DOHH2 (cell line): ENCODE measurements around the gene WWOX.

ENCODE experiments used
- H3F3A ChIP-seq: fragments of 200-600 bp; sonication (generic), shearing (Covaris generic); 2 replicates; pipeline ENCODE4 v1.6.0; 2016; ENCODE audit warnings: antibody characterized with exemption, mild to moderate bottlenecking; ENCODE audit not compliant: control insufficient read depth, insufficient read depth
- H3K27ac ChIP-seq: fragments of 200-600 bp; sonication (generic); 2 replicates; pipeline ENCODE4 v1.5.1; 2014; ENCODE audit warnings: low read depth, mild to moderate bottlenecking, low read length, moderate library complexity
- H3K27me3 ChIP-seq: fragments of 200-600 bp; sonication (generic); 2 replicates; pipeline ENCODE4 v1.6.1; 2014; ENCODE audit warnings: mild to moderate bottlenecking, low read length, mixed read lengths; ENCODE audit not compliant: control insufficient read depth
- H3K36me3 ChIP-seq: fragments of 200-600 bp; sonication (generic); 2 replicates; pipeline ENCODE4 v1.6.1; 2014; ENCODE audit warnings: mild to moderate bottlenecking, low read length, moderate library complexity, mixed read lengths; ENCODE audit not compliant: control insufficient read depth
- H3K4me1 ChIP-seq: fragments of 200-600 bp; sonication (generic); 2 replicates; pipeline ENCODE4 v1.6.1; 2014; ENCODE audit warnings: mild to moderate bottlenecking, low read length, mixed read lengths; ENCODE audit not compliant: control insufficient read depth
- H3K4me2 ChIP-seq: fragments of 200-600 bp; sonication (generic); 2 replicates; pipeline ENCODE4 v1.6.0; 2014; ENCODE audit warnings: mild to moderate bottlenecking, low read length, moderate library complexity
- H3K4me3 ChIP-seq: fragments of 200-600 bp; sonication (generic); 2 replicates; pipeline ENCODE4 v1.5.1; 2014; ENCODE audit warnings: mild to moderate bottlenecking, low read length, mixed read lengths
- H3K79me2 ChIP-seq: fragments of 200-600 bp; sonication (generic); 2 replicates; pipeline ENCODE4 v1.6.1; 2014; ENCODE audit warnings: mild to moderate bottlenecking, low read length, mixed read lengths; ENCODE audit not compliant: control insufficient read depth
- H3K9me2 ChIP-seq: fragments of 200-600 bp; sonication (generic); replicated peaks from 2 replicates; pipeline ENCODE4 v1.6.1; 2014; ENCODE audit warnings: mild to moderate bottlenecking, low read length, mixed read lengths; ENCODE audit not compliant: control insufficient read depth
- H3K9me3 ChIP-seq: fragments of 200-600 bp; sonication (generic); 2 replicates; pipeline ENCODE4 v1.6.1; 2014; ENCODE audit warnings: antibody characterized with exemption, low read length, mixed read lengths; ENCODE audit not compliant: control insufficient read depth, insufficient read depth
- H4K20me1 ChIP-seq: fragments of 200-600 bp; sonication (generic); 2 replicates; pipeline ENCODE4 v1.6.0; 2014; ENCODE audit warnings: low read depth, mild to moderate bottlenecking, antibody characterized with exemption, low read length, moderate library complexity; ENCODE audit not compliant: control insufficient read depth, insufficient read depth
- EZH2phosphoT487 ChIP-seq: fragments of 200-600 bp; sonication (generic); IDR thresholded peaks from 2 replicates; pipeline ENCODE4 v1.6.1; 2017; ENCODE audit warnings: borderline replicate concordance, mild to moderate bottlenecking, antibody characterized with exemption, low read length, moderate library complexity, mixed read lengths
- TF ChIP-seq, protein P1 (sequence below): fragments of 200-600 bp; sonication (generic); IDR thresholded peaks from one replicate; pipeline ENCODE4 v1.5.1; 2014; ENCODE audit warnings: antibody characterized with exemption, mild to moderate bottlenecking, low read depth, low read length; ENCODE audit not compliant: poor library complexity, severe bottlenecking

WWOX gene

DNA sequence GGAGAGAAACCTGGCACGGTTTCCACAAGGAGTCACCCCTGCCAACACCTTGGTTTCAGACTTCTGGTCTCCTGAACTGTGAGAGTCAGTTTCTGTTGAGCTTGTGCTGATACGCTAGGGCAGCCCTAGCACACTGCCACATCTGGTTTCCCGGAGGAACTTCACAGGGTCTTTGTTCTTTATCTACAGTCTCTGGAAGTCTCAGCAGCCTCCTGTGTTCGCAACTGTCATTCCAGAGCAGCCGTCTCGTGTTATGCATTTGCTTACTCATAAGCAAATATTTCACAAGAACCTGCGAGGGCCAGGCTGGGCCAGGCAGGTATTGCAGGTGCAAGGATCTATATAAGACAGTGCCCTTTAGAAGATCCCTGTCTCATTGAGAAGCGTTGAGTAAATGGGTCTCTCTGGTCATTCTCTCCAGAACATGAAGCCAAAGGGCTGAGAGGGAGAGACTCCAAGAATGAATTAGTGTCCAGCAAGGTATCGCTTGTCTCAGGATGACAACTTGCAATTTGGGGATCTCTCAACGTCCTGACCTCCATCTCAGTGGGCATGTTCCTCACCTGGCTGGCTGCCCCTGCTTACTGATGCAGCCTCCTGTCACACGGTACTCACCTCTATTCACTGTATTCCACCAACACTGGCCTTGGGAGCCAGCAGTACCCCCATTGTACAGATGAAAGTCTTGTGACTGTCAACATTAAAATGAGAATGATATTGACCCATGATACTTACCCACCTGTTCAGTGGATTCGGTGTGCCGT lies 141.2 kb downstream of the WWOX start:
- no peak overlapping the region for H3K4me3 ChIP-seq
- no peaks in the 10 kb centered on the region for H3F3A ChIP-seq
- H3K27ac ChIP-seq = no peak overlapping the region
- no peaks in the 10 kb centered on the region for H3K9me3 ChIP-seq
- H4K20me1 ChIP-seq = no peaks in the 10 kb centered on the region
- no peaks in the 10 kb centered on the region for H3K9me2 ChIP-seq
- H3K4me1 ChIP-seq = no peaks in the 10 kb centered on the region; the same call in 1 of the 2 replicates
- TF ChIP-seq, protein P1, sequence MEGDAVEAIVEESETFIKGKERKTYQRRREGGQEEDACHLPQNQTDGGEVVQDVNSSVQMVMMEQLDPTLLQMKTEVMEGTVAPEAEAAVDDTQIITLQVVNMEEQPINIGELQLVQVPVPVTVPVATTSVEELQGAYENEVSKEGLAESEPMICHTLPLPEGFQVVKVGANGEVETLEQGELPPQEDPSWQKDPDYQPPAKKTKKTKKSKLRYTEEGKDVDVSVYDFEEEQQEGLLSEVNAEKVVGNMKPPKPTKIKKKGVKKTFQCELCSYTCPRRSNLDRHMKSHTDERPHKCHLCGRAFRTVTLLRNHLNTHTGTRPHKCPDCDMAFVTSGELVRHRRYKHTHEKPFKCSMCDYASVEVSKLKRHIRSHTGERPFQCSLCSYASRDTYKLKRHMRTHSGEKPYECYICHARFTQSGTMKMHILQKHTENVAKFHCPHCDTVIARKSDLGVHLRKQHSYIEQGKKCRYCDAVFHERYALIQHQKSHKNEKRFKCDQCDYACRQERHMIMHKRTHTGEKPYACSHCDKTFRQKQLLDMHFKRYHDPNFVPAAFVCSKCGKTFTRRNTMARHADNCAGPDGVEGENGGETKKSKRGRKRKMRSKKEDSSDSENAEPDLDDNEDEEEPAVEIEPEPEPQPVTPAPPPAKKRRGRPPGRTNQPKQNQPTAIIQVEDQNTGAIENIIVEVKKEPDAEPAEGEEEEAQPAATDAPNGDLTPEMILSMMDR = no peak
- TF ChIP-seq EZH2phosphoT487 = no peak
- H3K36me3 ChIP-seq = no peaks in the 10 kb centered on the region
- no peaks in the 10 kb centered on the region for H3K27me3 ChIP-seq
- H3K4me2 ChIP-seq = no peak overlapping the region
- no peaks in the 10 kb centered on the region for H3K79me2 ChIP-seq

DNA sequence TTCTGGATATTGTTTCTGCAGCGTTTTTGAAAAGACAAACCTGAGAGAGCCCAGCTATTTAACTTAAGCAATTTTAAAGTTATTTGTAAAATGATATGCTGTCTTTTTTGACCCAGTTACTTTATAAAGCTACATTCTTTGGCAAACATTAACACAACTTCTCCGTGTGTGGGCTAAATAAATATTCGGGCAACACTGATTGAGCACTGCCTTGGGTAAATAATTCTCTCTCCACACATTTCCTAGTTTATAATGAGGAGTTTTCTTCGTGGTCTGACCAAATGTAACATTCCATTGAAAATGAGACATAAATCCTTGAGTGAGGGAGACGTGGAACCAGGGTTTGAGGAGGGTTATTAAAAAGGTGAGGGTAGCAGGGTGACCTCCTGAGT lies 142.8 kb downstream of the WWOX start:
- Histone ChIP-seq H3K4me2 (no peak overlapping the region), H3K4me1 (no peaks in the 10 kb centered on the region), H3K9me2 (no peaks in the 10 kb centered on the region), H3K27ac (no peak overlapping the region), H3K4me3 (no peak overlapping the region), H3K36me3 (no peaks in the 10 kb centered on the region), H3K79me2 (no peaks in the 10 kb centered on the region), H4K20me1 (no peaks in the 10 kb centered on the region), H3K27me3 (no peaks in the 10 kb centered on the region), H3K9me3 (no peaks in the 10 kb centered on the region), H3F3A (no peaks in the 10 kb centered on the region)
- TF ChIP-seq, protein P1 = no peak
- TF ChIP-seq EZH2phosphoT487 = no peak

DNA sequence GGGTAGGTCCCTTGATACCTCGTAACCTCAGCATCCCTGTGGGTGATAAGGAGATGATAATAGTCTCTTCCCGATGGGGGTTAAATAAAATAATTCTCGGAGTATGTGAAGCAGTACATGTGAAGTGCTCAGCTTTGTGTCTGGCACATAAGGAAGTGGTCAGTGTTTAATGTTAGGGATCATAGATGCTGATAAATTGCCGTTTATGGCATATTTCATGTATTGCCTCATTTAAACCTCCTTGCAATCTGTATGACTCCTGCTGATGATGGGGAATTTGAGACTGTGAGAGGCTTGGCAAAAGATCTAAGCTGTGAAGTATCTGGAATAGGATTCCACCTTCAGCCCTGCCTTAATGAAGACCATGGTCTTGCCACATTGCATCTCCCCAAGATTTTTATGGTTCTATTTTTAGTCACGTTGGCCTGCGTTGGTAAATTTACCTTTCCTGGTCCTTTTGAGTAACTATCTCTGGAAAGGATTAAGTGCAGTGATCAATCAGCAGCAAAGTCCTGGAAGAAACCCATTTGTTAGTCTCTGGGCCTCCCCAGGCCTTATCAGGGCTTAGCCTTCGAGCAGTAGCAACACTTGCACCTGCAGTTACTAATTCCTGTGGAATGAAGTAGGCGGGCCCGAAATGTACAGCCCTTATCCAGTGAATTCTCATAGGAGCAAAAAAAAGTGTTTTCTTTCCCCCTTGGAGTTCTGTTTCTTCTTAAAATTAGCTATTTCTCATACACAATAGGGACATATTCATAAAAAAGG lies 144.9 kb downstream of the WWOX start:
- Histone ChIP-seq H3K9me3 (no peaks in the 10 kb centered on the region), H3K4me2 (no peak overlapping the region), H3F3A (no peaks in the 10 kb centered on the region), H3K9me2 (no peaks in the 10 kb centered on the region), H3K79me2 (no peaks in the 10 kb centered on the region), H3K4me1 (no peaks in the 10 kb centered on the region), H3K27me3 (no peaks in the 10 kb centered on the region), H3K4me3 (no peak overlapping the region), H3K36me3 (no peaks in the 10 kb centered on the region), H3K27ac (no peak overlapping the region), H4K20me1 (no peaks in the 10 kb centered on the region)
- TF ChIP-seq, protein P1 = no peak
- TF ChIP-seq EZH2phosphoT487 = no peak
